HG03066 (cell line): ENCODE data around the gene SLC46A2.

ENCODE experiments used
- ATAC-seq: cut with Tn5 transposase; IDR thresholded peaks from one replicate; pipeline ENCODE4 v1.9.1; 2021; ENCODE audit warnings: low read depth; ENCODE audit not compliant: unreplicated experiment

The SLC46A2 gene

DNA sequence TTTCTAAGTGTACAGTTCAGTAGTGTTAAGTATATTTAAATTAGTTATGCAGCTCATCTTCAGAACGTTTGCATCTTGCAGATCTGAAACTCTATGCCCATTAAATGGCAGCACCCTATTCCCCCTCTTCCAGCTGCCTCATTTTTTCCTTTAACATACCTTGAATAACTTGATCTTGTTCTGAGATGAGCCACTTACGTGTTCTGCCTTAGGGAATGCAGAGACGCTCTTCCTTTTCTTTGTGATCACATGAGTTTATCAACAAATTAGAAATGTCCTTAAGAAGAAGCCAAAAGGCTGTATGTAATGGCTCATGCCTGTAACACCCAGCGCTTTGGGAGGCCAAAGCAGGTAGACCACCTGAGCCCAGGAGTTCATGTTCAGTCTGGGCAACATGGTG lies 57.6 kb downstream of the SLC46A2 start:
- no peak for ATAC-seq

DNA sequence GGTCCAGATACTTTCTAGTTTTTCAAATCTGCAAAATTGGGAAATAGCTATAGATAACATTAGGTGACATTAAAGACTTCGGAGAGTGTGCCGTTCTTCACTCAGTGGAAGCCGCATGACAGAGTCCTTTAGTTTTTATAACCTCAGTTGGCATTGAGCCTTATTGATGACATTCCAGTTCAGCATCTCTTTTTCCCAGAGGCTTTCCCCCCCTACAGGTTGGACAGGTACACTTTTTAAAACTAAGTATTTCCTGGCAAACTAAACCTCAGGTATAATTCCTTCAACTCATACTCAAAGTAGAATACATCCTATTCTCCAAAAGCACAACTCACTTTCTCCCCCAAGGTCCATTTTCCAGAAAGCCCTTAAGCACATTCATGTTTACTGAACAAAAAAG lies 58.7 kb downstream of the SLC46A2 start:
- ATAC-seq = no peak

DNA sequence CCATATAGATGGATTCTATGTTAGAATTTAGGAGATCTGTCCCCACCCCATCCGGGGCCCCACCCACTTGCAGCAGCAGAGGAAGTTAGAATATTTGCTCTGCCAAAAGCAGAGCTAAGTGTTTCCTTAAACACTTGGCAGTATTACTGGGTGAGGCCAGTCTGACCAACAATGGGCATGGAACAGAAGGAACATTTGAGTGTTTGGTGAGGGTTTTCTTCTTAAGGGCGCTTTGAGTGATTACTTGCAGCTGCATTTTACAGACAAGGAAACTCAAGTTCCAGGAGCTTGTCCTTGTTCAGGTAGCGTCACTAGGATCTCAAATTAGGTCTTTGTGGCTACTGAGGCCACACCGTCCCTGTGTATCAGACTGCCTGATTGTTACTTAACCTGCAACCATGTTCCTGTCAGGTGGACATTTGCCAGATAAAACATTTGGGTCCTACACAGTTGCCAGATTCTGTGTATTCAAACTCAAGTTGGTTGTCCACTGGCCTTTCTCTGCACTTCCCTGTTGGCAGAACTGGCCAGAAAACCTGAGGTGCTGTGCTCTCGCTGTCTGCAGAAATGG lies 59.3 kb downstream of the SLC46A2 start:
- no peak for ATAC-seq
